RPMI8226 (cell line): Measurements from ENCODE around the gene NRTN.
"Not testable (repeated sequence)": the region's sequence is repeated elsewhere in the genome, so short reads cannot be mapped to it uniquely, and the experiment has no call there.

ENCODE experiments used
- DNase-seq: peaks from one replicate; pipeline ENCODE4 v3.0.0-alpha.2; 2015

Gene NRTN

DNA sequence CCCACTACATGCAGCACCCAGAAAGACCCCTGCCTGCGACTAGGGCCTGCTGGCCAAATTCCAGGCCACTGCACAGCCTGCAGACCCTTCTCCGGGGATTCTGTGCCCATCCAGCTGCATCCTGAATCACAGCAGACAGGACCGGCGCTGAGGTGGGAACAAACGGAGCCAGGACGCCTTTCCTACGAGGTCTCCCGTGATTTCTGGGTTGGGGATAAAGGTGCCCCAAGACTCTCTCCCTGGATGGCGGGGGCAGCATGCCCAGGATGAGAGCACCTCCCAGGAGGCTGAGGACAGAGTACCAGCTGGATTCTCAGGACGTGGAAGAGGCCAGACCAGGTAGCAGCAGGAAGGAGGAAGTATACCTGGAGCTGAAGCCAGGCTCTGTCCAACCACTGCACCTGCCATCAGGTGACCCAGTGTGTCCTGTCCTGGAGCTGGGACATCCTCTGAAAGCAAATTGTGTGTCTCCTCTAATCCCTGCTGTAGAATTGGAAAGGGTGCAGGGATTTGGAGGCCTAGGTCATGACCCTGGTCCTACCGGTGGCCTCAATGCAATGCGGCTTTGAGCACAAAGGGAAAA lies 68.8 kb downstream of the NRTN start:
- DNase-seq = no peak

DNA sequence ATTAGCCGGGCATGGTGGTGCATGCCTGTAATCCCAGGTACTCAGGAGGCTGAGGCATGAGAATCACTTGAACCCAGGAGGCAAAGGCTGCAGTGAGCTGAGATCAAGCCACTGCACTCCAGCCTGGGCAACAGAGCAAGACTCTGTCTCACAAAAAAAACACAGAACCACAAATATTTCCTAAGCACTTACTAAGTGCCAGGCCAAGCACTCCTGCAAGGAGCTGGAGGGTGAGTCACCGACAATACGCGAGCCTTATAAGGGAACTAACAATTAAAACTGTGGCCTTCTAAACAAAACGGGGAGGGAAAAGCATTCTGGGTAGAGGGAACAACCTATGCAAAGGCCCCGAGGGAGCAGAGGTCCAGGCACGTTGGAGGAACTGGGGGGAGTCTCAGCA lies 69.6 kb downstream of the NRTN start:
- DNase-seq = not testable (repeated sequence)

DNA sequence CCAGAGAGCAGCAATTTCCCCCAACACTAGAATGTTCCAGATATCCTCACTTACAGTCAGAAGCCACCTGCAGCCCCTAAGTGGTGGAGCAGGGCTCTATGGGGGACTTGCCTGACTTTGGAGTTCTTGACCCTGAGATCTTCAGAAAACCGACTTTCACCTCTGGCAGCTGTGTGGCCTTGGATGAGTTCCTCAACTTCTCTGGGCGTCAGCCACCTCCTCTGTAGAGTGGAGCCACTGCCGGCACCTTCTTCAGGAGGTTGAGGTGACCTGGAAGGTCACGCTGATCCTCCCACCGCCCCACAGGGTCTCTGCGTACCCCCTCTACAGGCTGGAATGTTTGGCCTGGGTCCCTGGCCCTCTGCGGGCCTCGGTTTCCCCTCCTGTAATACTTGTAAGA lies 72.6 kb downstream of the NRTN start:
- DNase-seq = no peak

DNA sequence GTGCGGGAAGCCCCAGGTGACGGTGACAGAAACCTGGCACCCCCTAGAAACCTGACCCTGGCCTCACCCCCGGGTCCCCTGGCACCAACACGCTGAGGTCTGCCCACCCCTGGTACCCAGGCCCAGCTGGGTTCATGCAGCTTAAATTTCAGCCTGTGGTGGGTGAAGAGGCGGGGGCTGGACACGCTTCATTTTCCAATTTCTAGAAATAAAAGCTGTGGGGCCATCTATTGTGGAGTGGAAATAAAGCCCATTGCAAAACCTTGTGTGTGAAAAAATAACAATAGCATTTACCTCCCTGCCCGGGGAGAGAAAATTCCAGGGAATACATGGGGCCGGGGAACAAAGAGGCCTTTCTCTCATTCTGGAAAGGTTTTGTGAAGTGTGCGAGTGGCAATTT lies 73.0 kb downstream of the NRTN start:
- no peak for DNase-seq
